H1 (cell line): ENCODE data around the gene MYH7. TPM values are rescaled to one million over a fixed set of nuclear protein-coding genes. Genes with fewer than 3 reads are reported as not detected.
"Not testable (repeated sequence)": the region's sequence is repeated elsewhere in the genome, so short reads cannot be mapped to it uniquely, and the experiment has no call there.

Source experiments
- CTCF ChIA-PET: fragments of 300-600 bp; sonication (Branson Sonifier 250); formaldehyde crosslinking; loops from one replicate; lab custom pipeline; 2021; ENCODE audit not compliant: partially characterized antibody; lab: Charles Lee
- POLR2A ChIA-PET: fragments of 300-600 bp; sonication (Branson Sonifier 250); formaldehyde crosslinking; loops from one replicate; lab custom pipeline; 2021; ENCODE audit warnings: inconsistent platforms; ENCODE audit not compliant: partially characterized antibody; lab: Charles Lee
- DNase-seq, 2 experiments: peaks; one replicate each; pipeline versions ENCODE4 v3.0.0 to v3.0.0-alpha.2; 2010 to 2022; ENCODE audit warnings: low spot score in 2 of 2, low read depth in 1 of 2, mixed read lengths in 1 of 2
- FAIRE-seq: peaks from 2 replicates; lab custom pipeline; 2011; peaks lifted over from hg19 to GRCh38; lab: Jason Lieb, UNC
- H2AFZ ChIP-seq: 2 replicates; pipeline ENCODE4 v1.8.1; 2012; ENCODE audit warnings: low read length, inconsistent platforms
- H2AK5ac ChIP-seq: 2 replicates; pipeline ENCODE4 v1.6.1; 2013; ENCODE audit warnings: low read depth, low read length
- H2BK120ac ChIP-seq: replicated peaks from 2 replicates; pipeline ENCODE3; 2013; ENCODE audit warnings: low read depth, low read length, inconsistent platforms
- H2BK12ac ChIP-seq: 2 replicates; pipeline ENCODE4 v1.6.1; 2013; ENCODE audit warnings: low read depth, low read length
- H2BK15ac ChIP-seq: 2 replicates; pipeline ENCODE4 v1.6.1; 2013; ENCODE audit warnings: low read length
- H2BK20ac ChIP-seq: 2 replicates; pipeline ENCODE4 v1.6.1; 2013; ENCODE audit warnings: low read length
- H2BK5ac ChIP-seq: 2 replicates; pipeline ENCODE4 v1.6.1; 2013; ENCODE audit warnings: low read depth, low read length
- H3K14ac ChIP-seq: 2 replicates; pipeline ENCODE4 v1.6.1; 2013; ENCODE audit warnings: inconsistent platforms; ENCODE audit not compliant: insufficient read length
- H3K18ac ChIP-seq: 2 replicates; pipeline ENCODE4 v1.6.1; 2013; ENCODE audit warnings: low read length; ENCODE audit errors: extremely low read depth
- H3K23ac ChIP-seq: 2 replicates; pipeline ENCODE4 v1.6.1; 2013; ENCODE audit warnings: inconsistent platforms; ENCODE audit not compliant: insufficient read length
- H3K23me2 ChIP-seq: 2 replicates; pipeline ENCODE4 v1.6.1; 2013; ENCODE audit warnings: low read depth, low read length
- H3K27ac ChIP-seq: 2 replicates; pipeline ENCODE4 v1.6.1; 2011; ENCODE audit warnings: low read depth, low read length, inconsistent platforms
- H3K27me3 ChIP-seq, 4 experiments: replicated peaks in 1 of 4; 1 replicate in 1 of 4; 2 replicates in 3 of 4; pipeline versions ENCODE4 v1.6.1 to v1.8.1; 2011 to 2013; ENCODE audit warnings: low read length in 3 of 4, mild to moderate bottlenecking in 3 of 4, inconsistent platforms in 2 of 4, mixed read lengths in 2 of 4, moderate library complexity in 1 of 4; ENCODE audit not compliant: control insufficient read depth in 3 of 4, insufficient read depth in 3 of 4; ENCODE audit errors: extremely low read depth in 1 of 4
- H3K36me3 ChIP-seq, 4 experiments: 2 replicates each; pipeline versions ENCODE4 v1.6.1 to v1.8.1; 2011 to 2013; ENCODE audit warnings: mild to moderate bottlenecking in 4 of 4, low read length in 3 of 4, moderate library complexity in 2 of 4, control low read depth in 1 of 4, inconsistent platforms in 1 of 4; ENCODE audit not compliant: insufficient read depth in 4 of 4, control insufficient read depth in 2 of 4
- H3K4ac ChIP-seq: replicated peaks from 2 replicates; pipeline ENCODE3; 2013; ENCODE audit warnings: low read length, low read depth, mixed read lengths, inconsistent platforms; ENCODE audit not compliant: insufficient read length
- H3K4me1 ChIP-seq, 4 experiments: replicated peaks in 1 of 4; 1 replicate in 1 of 4; 2 replicates in 3 of 4; pipeline versions ENCODE4 v1.6.1 to v1.8.1; 2011 to 2013; ENCODE audit warnings: low read length in 3 of 4, inconsistent platforms in 2 of 4, mixed read lengths in 1 of 4; ENCODE audit not compliant: insufficient read depth in 4 of 4, control insufficient read depth in 3 of 4
- H3K4me2 ChIP-seq, 2 experiments: 2 replicates each; pipeline versions ENCODE4 v1.6.1 to v1.8.1; 2011 to 2013; ENCODE audit warnings: low read depth in 2 of 2, low read length in 2 of 2, control low read depth in 1 of 2, inconsistent platforms in 1 of 2, mild to moderate bottlenecking in 1 of 2; ENCODE audit not compliant: insufficient read depth in 1 of 2
- H3K4me3 ChIP-seq, 4 experiments: fragments of 200-600, 300-600 bp in 1 of 4; sonication (generic), shearing (Covaris generic), sonication (Bioruptor Twin) in 1 of 4; 2 replicates each; pipeline versions ENCODE4 v1.5.1 to v1.8.1; 2011 to 2016; ENCODE audit warnings: low read length in 4 of 4, low read depth in 3 of 4, control low read depth in 2 of 4, inconsistent platforms in 2 of 4, mild to moderate bottlenecking in 2 of 4, mixed read lengths in 1 of 4, moderate library complexity in 1 of 4; ENCODE audit not compliant: insufficient read depth in 2 of 4; ENCODE audit errors: extremely low read depth in 1 of 4
- H3K56ac ChIP-seq: replicated peaks from 2 replicates; pipeline ENCODE3; 2013; ENCODE audit warnings: low read depth, mild to moderate bottlenecking, mixed read lengths, low read length, inconsistent platforms; ENCODE audit not compliant: insufficient read length
- H3K79me1 ChIP-seq: 2 replicates; pipeline ENCODE4 v1.6.1; 2013; ENCODE audit warnings: low read depth, low read length, control low read depth
- H3K79me2 ChIP-seq, 2 experiments: 2 replicates each; pipeline versions ENCODE4 v1.6.1 to v1.8.1; 2012 to 2013; ENCODE audit warnings: low read length in 2 of 2, mild to moderate bottlenecking in 2 of 2, inconsistent platforms in 1 of 2; ENCODE audit not compliant: insufficient read depth in 2 of 2, control insufficient read depth in 1 of 2
- H3K9ac ChIP-seq, 4 experiments: replicated peaks in 1 of 4; 1 replicate in 1 of 4; 2 replicates in 3 of 4; pipeline versions ENCODE4 v1.6.1 to v1.8.1; 2011 to 2013; ENCODE audit warnings: low read depth in 3 of 4, low read length in 3 of 4, control low read depth in 2 of 4, mild to moderate bottlenecking in 2 of 4, moderate library complexity in 2 of 4, inconsistent platforms in 1 of 4; ENCODE audit errors: extremely low read depth in 1 of 4
- H3K9me3 ChIP-seq, 2 experiments: 2 replicates each; pipeline versions ENCODE4 v1.6.1 to v1.8.1; 2012 to 2013; ENCODE audit warnings: mild to moderate bottlenecking in 2 of 2, moderate library complexity in 2 of 2, control low read depth in 1 of 2, inconsistent platforms in 1 of 2, low read depth in 1 of 2, low read length in 1 of 2, mixed read lengths in 1 of 2; ENCODE audit not compliant: insufficient read depth in 2 of 2
- H4K20me1 ChIP-seq, 2 experiments: replicated peaks in 1 of 2; 2 replicates each; pipeline versions ENCODE3 to v1.8.1; 2011 to 2013; ENCODE audit warnings: inconsistent platforms in 2 of 2, low read length in 2 of 2, mild to moderate bottlenecking in 1 of 2; ENCODE audit not compliant: insufficient read depth in 2 of 2, control insufficient read depth in 1 of 2
- H4K5ac ChIP-seq: 2 replicates; pipeline ENCODE4 v1.6.1; 2013; ENCODE audit warnings: low read length, low read depth, mixed read lengths, inconsistent platforms; ENCODE audit not compliant: insufficient read length
- H4K8ac ChIP-seq: 2 replicates; pipeline ENCODE4 v1.8.0; 2013; ENCODE audit warnings: mild to moderate bottlenecking, moderate library complexity, low read length, inconsistent platforms; ENCODE audit not compliant: insufficient read depth; ENCODE audit errors: extremely low read depth
- H4K91ac ChIP-seq: replicated peaks from 2 replicates; pipeline ENCODE3; 2013; ENCODE audit warnings: low read length, mixed read lengths, inconsistent platforms; ENCODE audit not compliant: insufficient read length
- WGBS, 2 experiments: shearing (Covaris generic) in 1 of 2; methylation state at CpG; one replicate each; pipeline versions ENCODE4 v1.1.6 to v1.1.7; 2013 to 2015; ENCODE audit warnings: low lambda C conversion rate in 2 of 2, mixed read lengths in 2 of 2, inconsistent platforms in 1 of 2, low coverage in 1 of 2, missing lambda C conversion rate in 1 of 2; ENCODE audit not compliant: insufficient replicate concordance in 2 of 2, insufficient coverage in 1 of 2, insufficient read length in 1 of 2; ENCODE audit errors: extremely low coverage in 1 of 2, missing lambda C conversion rate in 1 of 2; 5-methylcytosine and 5-hydroxymethylcytosine counted together
- polyA plus RNA-seq, 7 experiments: library from polyadenylated mRNA; depleted of rRNA in 3 of 7; stranded (reverse) in 5 of 7; unstranded in 2 of 7; fragments of >200 nt in 5 of 7; fragments of 200-250 nt in 2 of 7; gene quantifications; 1 replicate in 5 of 7; 2 replicates in 1 of 7; 4 replicates in 1 of 7; pipeline versions ENCODE4 v1.2.1 to v1.2.3, GENCODE V29; 2011 to 2013; ENCODE audit warnings: missing spikeins in 2 of 7, mixed read lengths in 2 of 7
- total RNA-seq: library from RNA; stranded (reverse); fragmentation: NEBNext Ultra II Directional; extraction: Animal tissue kit (Norgen Biotek cat#: 25700); gene quantifications from 2 replicates; pipeline ENCODE4 v1.2.1, GENCODE V29; 2021

The MYH7 gene
- total and polyA plus RNA-seq, 2 of the 8 experiments (the other 6 are each of a cell fraction or from before 2014, with no cell fraction given) = not detected

DNA sequence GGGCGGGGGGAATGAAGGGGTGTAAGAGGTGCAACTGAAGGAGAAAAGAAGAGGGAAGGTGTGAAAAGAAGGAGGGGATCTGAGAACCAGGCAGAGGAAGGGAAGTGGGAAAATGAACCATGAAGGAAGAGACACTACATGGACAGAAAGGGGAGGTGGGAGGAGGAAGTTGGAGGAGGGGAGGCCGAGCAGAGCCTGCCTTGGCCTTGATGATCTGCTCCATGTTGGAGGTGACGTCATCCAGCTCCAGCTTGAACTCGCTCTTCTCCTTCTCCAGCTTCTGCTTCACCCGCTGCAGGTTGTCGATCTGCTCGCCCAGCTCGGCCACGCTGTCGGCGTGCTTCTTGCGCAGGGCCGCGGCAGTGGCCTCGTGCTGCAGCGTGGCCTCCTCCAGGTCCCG lies 15.8 kb downstream of the MYH7 start:
- H4K20me1 ChIP-seq, H3K9ac ChIP-seq, H3K79me1 ChIP-seq, H3K18ac ChIP-seq, H2BK12ac ChIP-seq, H3K4ac ChIP-seq, H3K23ac ChIP-seq, POLR2A ChIA-PET, H4K91ac ChIP-seq, H2BK15ac ChIP-seq, H3K27ac ChIP-seq, H3K4me1 ChIP-seq, H2BK120ac ChIP-seq, H3K79me2 ChIP-seq, H3K9me3 ChIP-seq, H3K27me3 ChIP-seq, H3K23me2 ChIP-seq, H4K8ac ChIP-seq, H2AFZ ChIP-seq, H3K56ac ChIP-seq, H3K14ac ChIP-seq, H2BK20ac ChIP-seq, H3K4me2 ChIP-seq, H4K5ac ChIP-seq, H3K36me3 ChIP-seq, FAIRE-seq, DNase-seq, H3K4me3 ChIP-seq, H2BK5ac ChIP-seq, H2AK5ac ChIP-seq: not testable (repeated sequence)
- 100% methylated on average over 1 of the region's 17 CpGs for WGBS, 2 experiments
- CTCF ChIA-PET = interaction anchor here (0.7 to 2.2 kb wide), 3 partner anchors 18 to 40 kb away, joined by 3 to 9 read pairs (median 4); no protein-coding TSS in a partner anchor
